HG02943 (cell line): ENCODE data around the gene NKD1.

Experiments
- ATAC-seq: cut with Tn5 transposase; IDR thresholded peaks from one replicate; pipeline ENCODE4 v1.9.1; 2021; ENCODE audit warnings: mild to moderate bottlenecking, low read depth, moderate library complexity; ENCODE audit not compliant: unreplicated experiment

Gene NKD1

DNA sequence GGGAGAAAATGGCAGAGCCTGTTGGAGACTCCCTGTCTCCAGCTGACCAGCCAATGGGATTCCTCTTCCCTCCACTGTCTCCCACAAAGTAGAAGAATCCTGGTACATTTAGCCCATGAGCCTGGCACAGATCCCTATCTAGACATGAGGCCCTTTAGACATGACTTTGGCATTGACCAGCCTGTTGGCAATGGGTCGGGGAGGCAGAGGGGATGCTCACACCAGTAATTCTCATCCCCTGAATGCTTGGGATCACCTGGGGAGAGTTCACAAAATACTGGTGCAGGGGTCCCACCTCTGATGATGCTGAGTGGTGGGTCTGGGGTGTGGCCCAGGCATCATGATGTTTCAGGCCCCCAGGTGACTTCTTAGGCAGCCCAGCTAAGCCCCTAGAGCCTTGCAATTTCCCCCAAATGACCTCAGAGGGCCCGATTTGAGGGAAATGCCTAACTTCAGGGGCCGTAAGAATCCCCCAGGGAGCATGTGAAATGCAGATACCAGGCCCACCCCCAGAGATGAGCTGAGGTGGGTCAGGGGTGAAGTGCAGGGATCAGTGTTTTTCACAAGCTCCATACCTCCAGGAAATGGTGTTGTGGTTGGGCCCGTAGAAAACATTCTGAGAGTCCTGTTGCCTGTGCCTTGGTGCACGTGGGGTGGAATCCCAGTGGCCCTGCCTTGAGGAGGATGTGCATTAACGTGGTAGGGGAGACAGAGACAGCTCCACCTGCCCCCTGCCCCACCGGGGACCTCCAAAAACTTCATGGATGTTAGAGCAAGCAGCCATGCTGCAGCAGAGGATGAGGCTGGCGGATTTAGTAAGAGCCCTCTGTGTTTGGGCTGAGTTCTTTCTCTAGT, 90.8 kb downstream of the NKD1 start:
- ATAC-seq: no peak

DNA sequence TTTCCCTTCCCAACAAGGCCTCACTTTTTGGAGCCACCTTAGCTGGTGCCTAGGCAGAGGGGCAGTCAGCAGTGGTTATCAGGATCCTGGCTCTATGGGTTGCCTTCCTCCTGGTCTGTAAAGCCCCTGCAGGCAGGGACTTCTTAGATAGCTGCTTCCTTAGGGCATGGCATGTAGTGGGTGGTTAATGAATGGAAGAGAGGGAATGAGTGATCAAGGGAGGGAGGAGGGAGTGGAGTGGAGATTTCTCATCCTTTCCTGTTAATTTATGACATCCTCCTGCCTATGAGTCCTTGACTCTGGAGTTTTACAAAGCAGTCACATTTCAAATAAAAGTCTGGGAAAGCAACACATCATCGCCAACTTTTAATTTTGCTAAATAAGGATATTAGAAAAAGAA, 92.2 kb downstream of the NKD1 start:
- no peak for ATAC-seq

DNA sequence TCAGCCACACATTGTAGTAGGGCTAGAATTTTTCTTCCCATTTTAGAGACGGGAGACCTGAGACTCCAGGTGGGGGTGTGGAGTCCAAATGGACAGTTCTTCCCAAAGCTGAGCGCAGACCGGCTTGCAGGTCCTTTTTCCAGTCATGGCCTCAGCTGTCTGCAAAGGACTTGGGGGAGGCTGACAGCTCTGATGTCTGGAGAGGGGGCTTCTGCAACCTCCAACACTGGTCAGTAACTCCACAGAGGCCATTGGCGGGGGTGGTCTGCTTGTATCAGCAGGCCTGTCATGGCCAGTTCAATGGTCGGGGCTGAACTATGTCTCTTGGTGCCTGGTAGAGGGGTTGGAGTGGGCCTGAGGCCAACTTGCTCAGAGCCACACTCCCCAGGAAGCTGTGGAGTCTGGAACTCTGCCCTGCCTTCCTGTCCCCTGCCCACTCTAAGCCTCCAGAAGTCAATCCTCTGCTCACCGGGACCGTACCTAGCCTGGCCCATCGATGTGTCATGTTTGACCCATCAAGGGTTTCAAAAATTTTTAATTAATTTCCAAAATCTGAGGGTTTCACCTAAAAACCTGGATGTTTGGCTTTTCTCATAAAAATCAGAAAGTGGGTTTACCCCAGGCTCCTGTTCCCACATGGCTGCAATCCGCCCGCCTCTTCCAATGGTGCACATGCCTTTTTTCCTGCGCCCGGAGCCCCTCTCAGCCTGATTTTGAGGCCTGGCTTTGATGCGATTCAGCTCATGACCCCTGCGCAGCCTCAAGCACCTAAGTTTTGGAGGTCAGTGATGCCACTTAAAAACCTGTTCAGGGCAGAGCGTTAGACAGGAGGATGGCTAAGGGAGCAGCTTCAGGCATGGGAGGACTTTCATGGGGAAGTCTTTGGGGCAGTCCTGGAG, 93.0 kb downstream of the NKD1 start:
- no peak for ATAC-seq

DNA sequence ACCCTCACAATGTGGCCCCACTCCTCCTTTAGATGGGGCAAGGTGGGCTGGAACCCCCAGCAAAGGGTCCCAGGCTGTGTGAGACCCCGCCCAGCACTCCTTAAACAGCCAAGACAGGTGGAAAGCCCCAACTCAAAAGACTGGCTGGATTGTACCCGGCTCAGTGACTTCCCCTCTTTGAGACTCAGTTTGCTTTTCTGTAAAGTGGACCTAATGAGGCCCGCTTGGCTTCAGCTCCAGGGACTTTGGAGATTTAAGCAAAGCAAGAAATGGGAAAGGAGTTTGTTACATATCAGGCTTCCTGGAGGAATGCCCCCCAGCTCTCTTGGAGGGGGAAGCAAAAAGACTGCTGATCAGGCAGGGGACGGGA, 93.6 kb downstream of the NKD1 start:
- ATAC-seq: no peak

DNA sequence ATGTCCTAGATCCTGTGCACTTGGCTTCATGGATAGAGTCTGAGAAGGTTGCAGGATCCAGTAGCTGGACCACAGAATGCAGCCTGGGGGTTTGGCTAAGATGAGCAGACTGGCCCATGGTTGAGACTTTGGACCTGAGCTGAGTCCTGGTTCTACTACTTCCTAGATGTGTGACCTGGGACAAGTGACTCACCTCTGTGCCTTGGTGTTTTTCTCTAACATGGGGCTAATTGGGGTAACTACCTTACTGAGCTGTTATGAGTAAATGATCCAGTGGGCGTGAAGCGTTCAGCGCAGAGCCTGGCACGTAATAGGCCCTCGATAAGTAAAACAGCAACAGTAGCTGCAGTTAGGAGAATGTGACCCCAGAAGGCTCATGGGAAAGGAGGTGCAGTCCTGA, 94.2 kb downstream of the NKD1 start:
- ATAC-seq: no peak

DNA sequence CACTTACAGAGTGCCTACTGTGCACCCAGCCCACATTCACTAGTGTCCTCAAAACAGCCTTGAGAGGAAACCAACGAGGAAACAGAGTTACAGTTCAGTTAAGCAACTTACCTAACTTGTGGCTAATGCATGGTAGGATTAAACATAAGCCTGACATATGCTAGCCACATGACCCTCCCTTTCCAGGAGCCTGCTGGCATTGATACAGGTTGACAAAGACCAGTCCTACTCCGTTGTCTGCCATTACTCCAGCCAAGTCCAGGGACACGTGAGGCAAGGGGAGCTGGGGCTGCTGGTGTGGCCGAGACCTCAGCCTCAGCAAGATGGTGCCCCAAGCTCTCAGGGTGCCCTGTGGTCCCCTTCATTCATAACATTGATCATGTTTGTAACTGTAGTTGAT, 95.0 kb downstream of the NKD1 start:
- no peak for ATAC-seq

DNA sequence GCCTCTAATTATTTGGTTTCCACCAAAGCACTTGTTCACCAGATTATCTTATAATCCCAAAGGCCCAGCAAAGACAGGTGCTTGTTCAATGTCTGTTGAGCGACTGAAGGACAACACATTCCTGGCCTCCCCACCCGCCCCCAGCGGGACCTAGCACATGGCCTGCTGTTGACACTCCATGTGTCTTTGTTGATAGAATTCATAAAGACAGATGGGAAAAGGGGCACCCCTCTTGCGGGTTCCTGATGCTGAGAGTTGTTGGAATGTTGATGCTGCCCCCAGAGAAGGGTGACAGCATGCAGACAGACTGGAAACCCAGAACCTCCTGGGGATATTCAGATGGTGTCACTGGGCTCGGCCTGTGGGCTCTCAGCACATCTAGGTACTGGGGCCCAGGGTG, 96.0 kb downstream of the NKD1 start:
- ATAC-seq: no peak

DNA sequence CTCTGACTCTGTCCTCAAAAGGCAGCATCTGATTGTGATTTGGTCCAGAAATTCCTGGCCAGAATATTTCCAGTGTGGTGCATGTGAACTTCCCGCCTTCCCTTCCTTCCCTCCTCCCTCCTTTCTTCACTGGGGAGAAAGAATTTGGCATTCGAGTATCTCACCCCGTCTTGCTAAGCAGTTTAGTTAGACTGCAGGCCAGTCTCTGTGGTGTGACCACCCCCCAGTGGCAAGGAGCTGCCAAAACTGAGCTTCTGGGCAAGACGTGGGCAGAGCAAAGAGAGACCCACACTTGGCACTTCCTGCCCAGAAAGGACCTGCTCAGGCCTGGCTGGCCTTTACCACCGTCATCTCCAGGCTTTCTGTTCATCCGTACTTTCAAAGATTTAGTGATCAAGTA, 96.5 kb downstream of the NKD1 start:
- ATAC-seq: no peak

DNA sequence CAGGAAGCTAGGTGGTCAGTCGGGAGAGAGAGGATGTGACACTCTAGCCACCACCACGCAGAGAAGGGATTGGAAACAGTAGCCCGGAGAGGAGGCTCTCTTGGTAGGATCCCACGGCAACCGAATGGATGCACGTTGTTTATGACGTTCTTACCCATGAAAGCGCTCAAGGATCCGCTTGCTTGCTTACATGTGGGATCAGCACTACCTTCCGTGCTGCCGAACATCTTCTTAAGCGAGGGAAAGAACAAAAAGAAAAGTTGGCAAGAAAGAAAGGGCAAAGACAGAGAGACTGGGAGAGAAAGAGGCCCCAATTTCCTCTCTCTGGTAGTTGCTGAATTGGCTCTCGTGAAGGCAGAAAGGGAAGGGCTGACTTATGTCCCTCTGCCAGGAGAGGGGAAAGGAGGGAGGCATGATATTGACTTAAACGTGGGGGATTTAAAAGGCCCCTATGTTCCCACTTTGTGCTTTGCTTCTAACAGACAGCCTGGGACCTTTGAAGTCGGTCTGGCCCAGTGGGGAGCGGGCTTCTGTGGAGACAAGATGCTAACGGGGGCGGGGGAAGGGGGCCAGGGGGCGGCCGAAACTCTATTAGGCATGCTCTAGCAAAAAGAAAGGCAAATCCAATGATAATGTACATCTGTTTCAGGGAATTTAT, 97.5 kb downstream of the NKD1 start:
- ATAC-seq: no peak

DNA sequence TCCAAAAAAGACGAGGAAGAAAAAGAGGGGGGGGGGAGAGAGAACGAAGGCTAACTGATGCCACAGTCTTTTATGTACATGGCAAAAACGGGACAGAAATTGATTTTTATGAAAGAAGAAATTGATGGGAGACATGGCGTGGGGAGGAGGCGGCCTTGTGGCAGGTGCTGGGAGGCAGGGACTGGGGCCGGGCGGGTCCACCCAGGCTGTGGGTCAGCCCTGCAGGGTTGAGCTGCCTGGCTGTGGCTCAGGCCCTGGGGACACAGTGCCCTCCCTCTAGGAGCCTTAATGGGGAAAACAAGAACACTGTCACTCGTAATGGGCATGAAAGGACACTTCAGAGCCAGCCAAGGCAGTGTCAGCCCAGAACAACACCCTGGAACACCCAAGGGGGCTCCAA, 98.1 kb downstream of the NKD1 start:
- no peak for ATAC-seq

DNA sequence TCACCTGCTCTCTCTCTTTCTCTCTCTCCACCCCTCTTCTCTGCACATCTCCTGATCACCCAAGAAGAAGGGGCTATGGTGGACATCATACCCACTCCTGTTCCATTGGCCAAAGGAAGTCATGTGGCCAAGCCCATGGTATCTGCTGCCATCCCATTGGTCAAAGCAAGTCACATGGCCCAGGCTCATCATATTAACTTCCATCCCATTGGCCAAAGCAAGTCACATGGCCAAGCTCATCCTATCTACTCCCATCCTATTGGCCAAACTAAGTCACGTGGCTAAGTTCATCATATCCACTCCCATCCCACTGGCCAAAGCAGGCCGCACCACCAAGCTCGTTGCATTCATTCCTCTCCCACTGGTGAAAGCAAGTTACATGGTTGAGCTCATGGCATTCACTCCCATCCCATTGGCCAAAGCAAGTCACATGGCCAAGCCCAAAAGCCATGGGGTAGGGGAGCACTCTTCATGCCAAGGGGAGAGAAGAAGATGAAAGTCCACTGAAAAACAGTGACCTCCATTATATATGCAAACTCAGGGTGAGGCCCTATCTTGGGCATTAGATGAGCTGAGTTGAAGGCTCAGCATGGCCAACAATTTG, 103.7 kb downstream of the NKD1 start:
- ATAC-seq: no peak

DNA sequence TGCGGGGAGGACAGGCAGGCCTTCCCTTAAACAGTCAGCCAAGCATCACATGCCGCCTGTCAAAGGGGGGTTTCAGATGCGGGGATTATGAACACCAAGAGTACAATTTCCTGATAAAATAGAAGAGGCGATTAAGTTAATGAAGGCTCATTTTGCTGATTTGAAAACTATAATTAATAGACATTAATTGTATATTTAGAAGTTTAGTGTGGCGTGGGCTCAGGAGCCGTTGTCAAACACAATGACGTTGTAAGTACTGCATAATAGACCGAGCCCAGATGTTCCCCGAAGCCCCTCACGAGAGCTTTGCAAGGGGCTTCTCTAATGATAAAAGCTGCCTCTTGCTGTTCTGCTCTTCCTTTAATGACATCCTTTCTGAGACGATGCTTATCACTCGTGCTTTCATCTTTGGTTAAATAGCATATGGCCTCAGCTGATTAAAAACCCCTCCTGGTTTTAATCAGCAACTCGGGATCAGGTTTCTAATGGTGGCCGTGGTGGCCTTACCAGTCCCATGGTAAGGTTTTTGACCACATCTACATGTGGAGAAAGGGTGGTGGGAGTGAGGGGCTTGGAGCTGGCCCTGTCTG, 104.7 kb downstream of the NKD1 start:
- no peak for ATAC-seq

DNA sequence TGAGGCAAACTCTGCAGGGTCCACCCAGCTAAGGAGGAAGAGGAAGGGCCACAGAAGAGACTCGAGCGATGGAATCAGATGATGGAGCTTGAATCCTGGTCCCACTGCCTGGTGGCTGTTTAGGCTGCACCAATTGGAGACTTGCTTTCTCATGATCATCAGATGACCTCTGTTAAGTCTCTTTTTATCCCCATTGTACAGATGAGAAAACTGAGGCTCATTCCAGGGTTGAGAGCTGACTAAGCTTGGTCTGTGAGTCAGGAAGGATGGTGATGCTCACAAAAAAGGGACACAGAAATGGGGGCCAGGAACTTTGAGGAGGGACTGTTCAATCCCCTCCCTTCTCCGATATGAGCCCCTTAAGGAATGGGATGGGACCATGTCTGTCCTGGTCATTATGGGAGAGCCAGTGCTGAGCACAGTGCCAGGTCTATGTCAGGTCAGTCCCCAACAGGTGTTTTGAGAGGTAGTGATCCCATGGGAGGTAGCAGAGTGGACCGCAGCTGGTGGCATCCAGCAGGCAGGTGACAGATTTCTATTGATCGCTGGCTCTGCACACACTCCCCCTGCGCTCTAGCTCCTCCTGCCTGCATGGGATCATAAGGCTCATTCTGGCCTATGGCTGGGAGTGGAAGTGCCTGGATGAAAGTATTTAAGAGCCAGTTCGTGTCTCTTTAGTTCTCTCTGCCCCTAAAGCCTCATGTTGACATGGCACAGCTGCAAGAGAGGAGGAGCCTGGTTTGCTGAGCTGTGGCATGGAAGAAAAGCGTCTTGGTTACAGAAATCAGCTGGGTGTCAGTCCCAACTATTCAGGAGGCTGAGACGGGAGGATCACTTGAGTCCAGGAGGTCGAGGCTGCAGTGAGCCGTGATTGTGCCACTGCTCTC, 105.7 kb downstream of the NKD1 start:
- ATAC-seq: no peak

DNA sequence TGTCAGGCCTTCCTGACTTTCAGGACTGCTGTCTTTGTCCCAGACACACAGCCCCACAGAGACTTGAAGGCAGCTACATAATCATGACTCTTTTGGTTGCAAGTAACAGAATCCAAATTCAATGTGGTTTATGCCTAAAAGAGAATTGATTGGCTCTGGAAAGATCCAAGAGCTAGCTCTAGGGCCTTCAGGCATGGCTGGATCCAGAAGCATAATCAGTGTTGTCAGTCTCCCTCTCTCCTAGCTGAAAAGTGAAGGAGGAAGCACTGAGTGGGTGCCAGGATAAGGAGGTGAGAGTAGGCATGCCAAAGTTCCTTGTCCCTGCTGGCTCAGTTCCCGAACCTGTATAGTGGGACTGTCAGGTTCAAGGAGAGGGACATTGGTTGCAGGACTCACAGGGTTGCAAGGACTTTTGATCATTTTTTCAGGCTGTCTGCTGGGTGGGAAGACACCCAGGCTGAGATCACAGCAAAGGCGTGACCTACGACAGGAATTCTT, 107.4 kb downstream of the NKD1 start:
- ATAC-seq: no peak

DNA sequence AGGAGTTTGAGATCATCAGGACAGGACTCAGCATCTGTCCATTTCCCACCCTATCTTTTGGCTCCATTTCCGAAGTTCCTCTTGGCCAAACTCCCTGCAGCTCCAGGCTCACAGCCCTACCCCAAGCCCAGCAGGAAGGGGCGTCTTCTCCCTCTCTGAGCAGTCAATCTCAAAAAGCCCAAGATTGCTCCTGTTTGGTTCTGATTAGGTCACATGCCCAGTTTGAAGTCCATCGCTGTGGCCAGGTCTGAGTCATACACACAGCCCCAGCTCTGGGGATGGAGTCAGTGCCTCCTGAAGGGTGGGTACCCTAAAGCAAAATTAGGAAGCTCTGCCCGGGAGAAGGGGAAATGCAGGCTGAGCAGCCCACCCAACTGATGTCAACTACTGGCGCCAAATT, 109.0 kb downstream of the NKD1 start:
- ATAC-seq: no peak

DNA sequence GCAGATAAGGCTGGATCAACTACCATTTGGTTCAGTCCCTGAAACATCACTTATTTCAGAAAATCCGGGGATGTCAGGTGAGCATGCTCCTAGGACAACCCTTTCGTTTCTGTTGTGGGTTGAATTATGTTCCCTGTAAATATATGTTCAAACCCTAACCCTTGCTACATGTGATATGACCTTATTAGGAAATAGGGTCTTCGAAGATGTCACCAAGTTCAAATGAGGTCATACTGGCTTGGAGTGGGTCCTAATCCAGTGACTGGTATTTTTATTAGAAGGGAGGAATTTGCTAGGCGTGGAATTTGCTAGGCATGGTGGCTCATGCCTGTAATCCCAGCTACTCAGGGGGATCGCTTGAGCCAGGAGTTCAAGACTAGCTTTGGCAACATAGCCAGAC, 111.6 kb downstream of the NKD1 start:
- ATAC-seq: no peak

DNA sequence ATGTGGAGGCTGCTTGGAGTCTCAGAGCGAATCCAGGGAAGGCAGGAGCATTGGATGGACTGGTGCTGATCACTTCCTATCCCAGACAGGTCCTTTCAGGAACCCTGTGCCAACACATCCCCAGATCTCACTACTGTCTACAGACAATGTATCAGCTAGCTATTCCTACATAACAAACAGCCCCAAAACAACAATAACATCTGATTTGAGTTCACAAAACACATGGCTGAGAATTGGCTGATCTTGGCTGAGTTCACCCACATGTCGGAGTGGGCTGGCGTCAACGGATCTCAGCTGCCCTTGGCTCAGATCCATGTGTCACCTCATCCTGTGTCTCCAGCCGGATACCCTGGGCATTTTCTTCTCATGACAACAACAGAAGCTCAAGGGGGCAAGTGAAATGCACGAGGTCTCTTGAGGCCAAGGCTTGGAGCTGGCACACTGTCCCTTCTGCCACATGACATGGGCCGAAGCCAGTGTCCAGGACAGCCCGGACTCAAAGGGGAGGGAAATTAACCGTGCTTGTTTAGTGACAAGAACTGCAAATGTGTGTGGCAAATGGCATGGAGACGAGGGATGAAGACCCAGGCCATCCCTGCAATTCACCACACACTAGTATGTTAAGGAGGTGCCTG, 114.2 kb downstream of the NKD1 start:
- ATAC-seq: no peak

DNA sequence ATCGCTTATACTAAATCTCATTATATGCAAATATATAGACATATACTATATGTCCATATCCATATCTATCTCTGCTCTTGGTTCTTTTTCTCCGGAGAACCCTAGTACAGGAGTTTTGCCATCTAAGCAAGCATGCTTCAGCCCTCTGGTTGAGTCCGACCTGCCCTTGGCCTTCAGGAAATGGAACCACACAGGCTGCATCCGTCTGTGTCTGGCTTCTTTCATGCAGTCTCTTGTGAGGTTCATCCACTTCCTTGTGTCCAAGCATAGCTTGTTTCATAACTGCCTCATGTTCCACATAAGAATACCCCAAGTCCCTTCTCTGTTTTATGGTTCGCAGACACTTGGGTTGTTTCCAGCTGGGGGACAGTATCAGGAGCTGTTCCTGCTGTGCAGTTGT, 116.1 kb downstream of the NKD1 start:
- ATAC-seq: no peak
